ENCODE data around the gene SECTM1. TPM values are rescaled to one million over a fixed set of nuclear protein-coding genes. Genes with fewer than 3 reads are reported as not detected.

Gene SECTM1
- total RNA-seq, 4 donors from 2014 or later: 19.8 to 35.5 (median 30.7) TPM

GRCh38 chr17:82331345-82331939 lies 2.1 kb downstream of the SECTM1 start:
- TF ChIP-seq CTCF (IDR thresholded peaks at IDR 0.05): no peak
- no peak for ATAC-seq (ENCODE audit: low FRiP score)

GRCh38 chr17:82330322-82331239 lies 3.0 kb downstream of the SECTM1 start:
- no peak for DNase-seq (ENCODE audit: low spot score)
- ATAC-seq (ENCODE audit: low FRiP score): no peak
- no peak for TF ChIP-seq CTCF (IDR thresholded peaks at IDR 0.05)

More at GRCh38 chr17:82331345-82331939, 2.1 kb downstream of the SECTM1 start:
- no peak for DNase-seq (ENCODE audit: low spot score)

GRCh38 chr17:82329683-82330321 lies 3.8 kb downstream of the SECTM1 start:
- no peak for TF ChIP-seq CTCF (IDR thresholded peaks at IDR 0.05)
- DNase-seq (ENCODE audit: low spot score) (no peak), ATAC-seq (ENCODE audit: low FRiP score) (no peak)

GRCh38 chr17:82328994-82329507 lies 4.5 kb downstream of the SECTM1 start:
- TF ChIP-seq CTCF (IDR thresholded peaks at IDR 0.05): no peak
- DNase-seq (ENCODE audit: low spot score) (no peak), ATAC-seq (ENCODE audit: low FRiP score) (no peak)

- no peak for ATAC-seq (ENCODE audit: low FRiP score)
- no peak for DNase-seq (ENCODE audit: low spot score)
- TF ChIP-seq CTCF (IDR thresholded peaks at IDR 0.05): no peak
Measured at GRCh38 chr17:82328141-82328993, 5.2 kb downstream of the SECTM1 start.

GRCh38 chr17:82327757-82328140 lies 5.8 kb downstream of the SECTM1 start:
- no peak for TF ChIP-seq CTCF (IDR thresholded peaks at IDR 0.05)
- no peak for DNase-seq (ENCODE audit: low spot score)
- no peak for ATAC-seq (ENCODE audit: low FRiP score)

Data from omental fat pad (tissue), 4 donors.